ENCODE measurements around the gene CORIN. TPM values are rescaled to one million over a fixed set of nuclear protein-coding genes. Genes with fewer than 3 reads are reported as not detected.

The CORIN gene
- total RNA-seq, 4 donors from 2014 or later = 0.11 to 0.96 (median 0.21) TPM

- no peaks in the 10 kb centered on the region for H3K36me3 ChIP-seq
- 78 to 83% methylated on average over 3 of the region's 3 CpGs for WGBS, 2 donors
- no peak overlapping the region for H3K27ac ChIP-seq
- H3K4me1 ChIP-seq = no peaks in the 10 kb centered on the region
- H3K9me3 ChIP-seq = no peaks in the 10 kb centered on the region
- H3K27me3 ChIP-seq = no peaks in the 10 kb centered on the region
- no peak overlapping the region for H3K4me3 ChIP-seq (replicated peaks in 1 of 3)
- TF ChIP-seq POLR2A (IDR thresholded peaks at IDR 0.05) = no peak
- TF ChIP-seq, protein P1, sequence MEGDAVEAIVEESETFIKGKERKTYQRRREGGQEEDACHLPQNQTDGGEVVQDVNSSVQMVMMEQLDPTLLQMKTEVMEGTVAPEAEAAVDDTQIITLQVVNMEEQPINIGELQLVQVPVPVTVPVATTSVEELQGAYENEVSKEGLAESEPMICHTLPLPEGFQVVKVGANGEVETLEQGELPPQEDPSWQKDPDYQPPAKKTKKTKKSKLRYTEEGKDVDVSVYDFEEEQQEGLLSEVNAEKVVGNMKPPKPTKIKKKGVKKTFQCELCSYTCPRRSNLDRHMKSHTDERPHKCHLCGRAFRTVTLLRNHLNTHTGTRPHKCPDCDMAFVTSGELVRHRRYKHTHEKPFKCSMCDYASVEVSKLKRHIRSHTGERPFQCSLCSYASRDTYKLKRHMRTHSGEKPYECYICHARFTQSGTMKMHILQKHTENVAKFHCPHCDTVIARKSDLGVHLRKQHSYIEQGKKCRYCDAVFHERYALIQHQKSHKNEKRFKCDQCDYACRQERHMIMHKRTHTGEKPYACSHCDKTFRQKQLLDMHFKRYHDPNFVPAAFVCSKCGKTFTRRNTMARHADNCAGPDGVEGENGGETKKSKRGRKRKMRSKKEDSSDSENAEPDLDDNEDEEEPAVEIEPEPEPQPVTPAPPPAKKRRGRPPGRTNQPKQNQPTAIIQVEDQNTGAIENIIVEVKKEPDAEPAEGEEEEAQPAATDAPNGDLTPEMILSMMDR (IDR thresholded peaks at IDR 0.05) = no peak
- DNase-seq = no peak
- intact Hi-C loops (cut with DNase I) = no loop called here
Measured at GRCh38 chr4:47690611-47691010, 147.3 kb downstream of the CORIN start.

- no peaks in the 10 kb centered on the region for H3K9me3 ChIP-seq
- TF ChIP-seq, protein P1 (IDR thresholded peaks at IDR 0.05) = peak in 5 of 6 experiments; percentile 12 to 55 (median 52)
- no peak for TF ChIP-seq POLR2A (IDR thresholded peaks at IDR 0.05)
- H3K27ac ChIP-seq = no peak overlapping the region
- intact Hi-C loops (cut with DNase I) = loop anchor here (5.0 kb wide), 1 partner anchor 246 kb away; no protein-coding TSS in a partner anchor
- H3K4me3 ChIP-seq (replicated peaks in 1 of 3) = no peak overlapping the region
- no peaks in the 10 kb centered on the region for H3K4me1 ChIP-seq
- H3K27me3 ChIP-seq = no peaks in the 10 kb centered on the region
- 47 to 50% methylated on average over 9 of the region's 9 CpGs for WGBS, 2 donors
- DNase-seq = peak; percentile 37 to 43
- no peaks in the 10 kb centered on the region for H3K36me3 ChIP-seq
Measured at GRCh38 chr4:47686294-47686872, 151.5 kb downstream of the CORIN start.

GRCh38 chr4:47675806-47676205, 162.1 kb downstream of the CORIN start:
- 94 to 97% methylated on average over 2 of the region's 2 CpGs for WGBS, 2 donors
- Histone ChIP-seq H3K4me1 (no peaks in the 10 kb centered on the region), H3K27me3 (no peaks in the 10 kb centered on the region), H3K9me3 (no peaks in the 10 kb centered on the region), H3K27ac (no peak overlapping the region), H3K36me3 (no peaks in the 10 kb centered on the region), H3K4me3 (replicated peaks in 1 of 3) (no peak overlapping the region)
- DNase-seq = no peak
- intact Hi-C loops (cut with DNase I) = loop anchor here (10.0 kb wide), 1 partner anchor 159 kb away; the partner anchor contains the start of gene CORIN
- no peak for TF ChIP-seq POLR2A (IDR thresholded peaks at IDR 0.05)
- TF ChIP-seq, protein P1 (IDR thresholded peaks at IDR 0.05) = no peak

DNA sequence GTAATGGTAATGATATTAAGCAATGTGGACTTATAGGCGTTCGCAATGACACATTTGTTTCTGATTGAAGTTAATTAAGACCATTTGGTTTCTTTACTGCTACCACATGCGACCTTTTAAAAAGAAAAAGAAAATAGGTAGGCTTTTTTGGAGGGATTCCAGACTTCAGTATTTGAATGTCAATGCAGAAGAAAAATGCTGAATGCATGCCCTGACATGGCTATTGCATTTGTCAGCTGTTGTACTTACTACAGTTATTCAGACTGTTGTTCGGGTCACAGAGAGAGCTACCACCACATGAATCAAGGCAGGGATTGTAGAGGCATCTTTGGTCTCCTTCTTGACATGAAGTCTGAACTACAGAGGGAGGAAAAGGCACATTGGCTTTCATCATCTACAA, 163.7 kb downstream of the CORIN start:
- intact Hi-C loops (cut with DNase I) = loop anchor here (10.0 kb wide), 1 partner anchor 161 kb away; the partner anchor contains the start of gene CORIN
- WGBS, 2 donors = 76 to 79% methylated on average over 4 of the region's 4 CpGs
- no peak overlapping the region for H3K27ac ChIP-seq

GRCh38 chr4:47672696-47673095, 165.2 kb downstream of the CORIN start:
- Histone ChIP-seq H3K9me3 (no peaks in the 10 kb centered on the region), H3K27me3 (no peaks in the 10 kb centered on the region), H3K4me1 (no peaks in the 10 kb centered on the region), H3K27ac (no peak overlapping the region), H3K4me3 (replicated peaks in 1 of 3) (no peak overlapping the region), H3K36me3 (no peaks in the 10 kb centered on the region)
- intact Hi-C loops (cut with DNase I) = loop anchor here (10.0 kb wide), 1 partner anchor 162 kb away; the partner anchor contains the start of gene CORIN
- WGBS, 2 donors = 89 to 98% methylated on average over 3 of the region's 3 CpGs
- no peak for DNase-seq
- TF ChIP-seq, protein P1 (IDR thresholded peaks at IDR 0.05) = no peak
- TF ChIP-seq POLR2A (IDR thresholded peaks at IDR 0.05) = no peak

More for the DNA sequence above, 163.7 kb downstream of the CORIN start:
- H3K36me3 ChIP-seq = no peaks in the 10 kb centered on the region
- H3K4me3 ChIP-seq (replicated peaks in 1 of 3) = no peak overlapping the region
- no peaks in the 10 kb centered on the region for H3K4me1 ChIP-seq
- H3K27me3 ChIP-seq = no peaks in the 10 kb centered on the region
- TF ChIP-seq, protein P1 (IDR thresholded peaks at IDR 0.05) = no peak
- TF ChIP-seq POLR2A (IDR thresholded peaks at IDR 0.05) = no peak
- no peaks in the 10 kb centered on the region for H3K9me3 ChIP-seq
- no peak for DNase-seq
